H7 (cell line): ENCODE data around the gene HS3ST4. TPM values are rescaled to one million over a fixed set of nuclear protein-coding genes. Genes with fewer than 3 reads are reported as not detected.
"Not testable (repeated sequence)": the region's sequence is repeated elsewhere in the genome, so short reads cannot be mapped to it uniquely, and the experiment has no call there.

Experiments
- DNase-seq: peaks from one replicate; pipeline ENCODE4 v3.0.0; 2012
- H3K27me3 ChIP-seq: 2 replicates; pipeline ENCODE4 v1.6.0; 2011; ENCODE audit warnings: mild to moderate bottlenecking, low read length; ENCODE audit not compliant: control insufficient read depth, insufficient read depth
- H3K36me3 ChIP-seq: replicated peaks from 2 replicates; pipeline ENCODE4 v1.5.1; 2011; ENCODE audit warnings: low read length; ENCODE audit not compliant: control insufficient read depth, insufficient read depth
- H3K4me3 ChIP-seq: 2 replicates; pipeline ENCODE4 v1.5.1; 2011; ENCODE audit warnings: low read depth, mild to moderate bottlenecking, control low read depth, low read length, moderate library complexity; ENCODE audit not compliant: insufficient read depth
- total RNA-seq: library from RNA; depleted of rRNA; stranded (reverse); fragments of >200 nt; shearing (Covaris generic); gene quantifications from 2 replicates; pipeline ENCODE4 v1.2.3, GENCODE V29; 2014

HS3ST4 gene
- total RNA-seq, 1 experiment from 2014 or later, result 1.9 TPM

- no peaks in the 10 kb centered on the region for H3K36me3 ChIP-seq
- H3K4me3 ChIP-seq, result no peak overlapping the region
- H3K27me3 ChIP-seq, result no peaks in the 10 kb centered on the region
- no peak for DNase-seq
Measured at GRCh38 chr16:26071101-26071866, 379.5 kb downstream of the HS3ST4 start.

GRCh38 chr16:26078716-26079355 lies 387.1 kb downstream of the HS3ST4 start:
- DNase-seq, result no peak
- no peaks in the 10 kb centered on the region for H3K27me3 ChIP-seq
- no peaks in the 10 kb centered on the region for H3K36me3 ChIP-seq
- no peak overlapping the region for H3K4me3 ChIP-seq

DNA sequence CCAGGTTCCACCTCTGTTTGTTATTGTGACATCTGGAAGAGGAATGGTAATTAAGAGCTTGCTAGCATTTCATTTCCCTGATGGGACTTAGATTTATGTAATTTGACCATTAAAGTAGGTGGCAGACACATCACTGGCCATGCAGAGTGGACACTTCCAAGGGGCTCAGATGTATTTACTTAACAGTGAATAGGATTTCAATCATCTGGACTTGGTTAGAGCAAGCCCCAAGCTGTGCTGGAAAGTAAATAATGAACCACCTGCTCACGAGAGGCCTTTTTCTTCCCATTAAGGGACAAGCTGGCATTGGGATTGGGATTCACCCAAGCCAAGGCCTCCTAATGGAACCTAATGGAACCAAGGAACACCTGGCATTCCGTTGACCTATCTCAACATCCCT lies 395.3 kb downstream of the HS3ST4 start:
- DNase-seq, result no peak
- H3K27me3 ChIP-seq, result no peaks in the 10 kb centered on the region
- H3K4me3 ChIP-seq, result no peak overlapping the region
- H3K36me3 ChIP-seq, result no peaks in the 10 kb centered on the region

GRCh38 chr16:26091511-26091910 lies 399.8 kb downstream of the HS3ST4 start:
- no peak for DNase-seq
- no peaks in the 10 kb centered on the region for H3K36me3 ChIP-seq
- H3K4me3 ChIP-seq, result no peak overlapping the region
- H3K27me3 ChIP-seq, result no peaks in the 10 kb centered on the region

DNA sequence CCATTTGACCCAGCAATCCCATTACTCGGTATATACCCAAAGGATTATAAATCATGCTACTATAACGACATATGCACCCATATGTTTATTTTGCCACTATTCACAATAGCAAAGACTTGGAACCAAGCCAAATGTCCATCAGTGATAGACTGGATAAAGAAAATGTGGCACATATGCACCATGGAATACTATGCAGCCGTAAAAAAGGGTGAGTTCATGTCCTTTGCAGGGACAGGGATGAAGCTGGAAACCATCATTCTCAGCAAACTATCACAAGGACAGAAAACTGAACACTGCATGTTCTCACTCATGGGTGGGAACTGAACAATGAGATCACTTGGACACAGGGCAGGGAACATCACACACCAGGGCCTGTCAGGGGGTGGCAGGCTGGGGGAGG lies 406.4 kb downstream of the HS3ST4 start:
- H3K4me3 ChIP-seq, DNase-seq, H3K36me3 ChIP-seq, H3K27me3 ChIP-seq: not testable (repeated sequence)

DNA sequence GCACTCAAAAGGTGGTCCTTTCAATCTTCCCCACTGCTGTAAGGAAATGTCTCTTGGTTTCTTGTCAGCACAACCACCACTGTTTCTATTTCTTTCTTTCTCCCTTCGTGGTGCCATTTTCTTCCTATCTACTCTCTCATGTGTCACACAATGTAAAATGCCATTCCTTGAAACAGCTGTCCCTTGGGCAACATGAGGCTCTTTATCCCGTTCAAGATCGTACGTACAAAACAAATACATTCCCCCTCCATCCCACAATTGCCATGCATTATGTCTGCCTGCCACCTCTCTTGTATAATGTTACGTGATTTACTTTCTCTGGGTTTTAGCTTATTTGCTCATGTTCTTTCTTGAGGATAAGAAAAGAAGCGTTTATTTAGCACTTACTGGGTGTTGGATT lies 410.6 kb downstream of the HS3ST4 start:
- no peaks in the 10 kb centered on the region for H3K27me3 ChIP-seq
- DNase-seq, result no peak
- no peaks in the 10 kb centered on the region for H3K36me3 ChIP-seq
- no peak overlapping the region for H3K4me3 ChIP-seq

- Histone ChIP-seq H3K4me3 (no peak overlapping the region), H3K36me3 (no peaks in the 10 kb centered on the region), H3K27me3 (no peaks in the 10 kb centered on the region)
- DNase-seq, result no peak
Measured at GRCh38 chr16:26108836-26109505, 417.2 kb downstream of the HS3ST4 start.

DNA sequence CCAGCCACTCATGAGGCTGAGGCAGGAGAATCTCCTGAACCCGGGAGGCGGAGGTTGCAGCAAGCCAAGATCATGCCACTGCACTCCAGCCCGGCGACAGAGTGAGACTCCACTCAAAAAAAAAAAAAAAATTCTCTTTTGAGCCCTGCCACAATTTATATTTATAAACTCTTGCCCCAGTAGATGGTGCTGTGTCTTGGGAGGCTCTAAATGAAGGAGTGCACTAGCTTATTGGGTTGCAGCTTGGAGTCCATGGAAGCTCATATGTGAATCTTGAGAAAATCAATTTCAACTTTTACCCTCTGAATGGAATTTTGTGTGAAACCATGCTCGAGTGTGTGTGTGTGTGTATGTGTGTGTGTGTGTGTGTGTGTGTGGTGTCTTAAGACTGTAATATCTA lies 420.1 kb downstream of the HS3ST4 start:
- Histone ChIP-seq H3K4me3 (no peak overlapping the region), H3K27me3 (no peaks in the 10 kb centered on the region), H3K36me3 (no peaks in the 10 kb centered on the region)
- no peak for DNase-seq

GRCh38 chr16:26118575-26118974 lies 426.8 kb downstream of the HS3ST4 start:
- Histone ChIP-seq H3K27me3 (no peaks in the 10 kb centered on the region), H3K36me3 (no peaks in the 10 kb centered on the region), H3K4me3 (no peak overlapping the region)
- peak; percentile 11 for DNase-seq

GRCh38 chr16:26120729-26121128 lies 429.0 kb downstream of the HS3ST4 start:
- Histone ChIP-seq H3K27me3 (no peaks in the 10 kb centered on the region), H3K4me3 (no peak overlapping the region), H3K36me3 (no peaks in the 10 kb centered on the region)
- no peak for DNase-seq

DNA sequence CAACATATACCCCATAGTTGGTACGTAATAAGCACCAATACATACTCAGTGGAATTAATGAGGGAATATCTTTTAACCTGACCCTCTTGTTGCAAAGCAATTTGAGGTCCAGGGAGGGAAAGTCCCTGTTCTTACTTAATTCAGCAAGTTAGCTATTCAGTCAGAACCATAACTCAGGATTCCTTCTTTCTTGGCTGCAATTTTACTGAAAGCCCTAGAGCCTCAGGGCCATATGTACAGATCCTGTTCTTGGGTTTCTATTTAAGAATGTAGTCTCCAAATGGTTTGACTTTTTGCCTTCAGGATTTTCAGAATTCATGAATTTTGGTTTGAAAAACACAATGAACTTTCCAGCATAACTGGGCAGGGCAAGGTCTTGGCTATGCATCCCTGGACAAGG lies 436.5 kb downstream of the HS3ST4 start:
- DNase-seq, result no peak
- no peaks in the 10 kb centered on the region for H3K27me3 ChIP-seq
- H3K36me3 ChIP-seq, result no peaks in the 10 kb centered on the region
- no peak overlapping the region for H3K4me3 ChIP-seq

DNA sequence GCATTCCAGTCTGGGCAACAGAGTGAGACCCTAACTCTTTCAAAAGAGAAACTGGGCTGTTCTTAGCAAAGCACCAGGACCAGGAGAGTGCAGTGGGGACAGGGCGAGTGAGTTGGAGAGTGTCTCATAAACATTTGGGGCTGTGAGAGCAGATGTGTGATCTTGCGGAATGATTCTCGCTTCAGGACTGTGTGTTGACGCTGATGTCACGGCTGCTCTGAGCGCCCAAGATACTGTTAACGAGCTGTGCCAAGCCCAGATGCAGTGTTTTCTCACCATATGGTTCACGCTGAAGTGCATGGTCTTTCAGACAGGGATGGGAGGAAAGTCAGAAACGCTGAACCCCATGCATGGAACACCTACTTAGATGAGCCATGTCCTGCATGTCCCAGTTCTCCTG lies 438.2 kb downstream of the HS3ST4 start:
- no peak overlapping the region for H3K4me3 ChIP-seq
- no peaks in the 10 kb centered on the region for H3K36me3 ChIP-seq
- H3K27me3 ChIP-seq, result no peaks in the 10 kb centered on the region
- no peak for DNase-seq

DNA sequence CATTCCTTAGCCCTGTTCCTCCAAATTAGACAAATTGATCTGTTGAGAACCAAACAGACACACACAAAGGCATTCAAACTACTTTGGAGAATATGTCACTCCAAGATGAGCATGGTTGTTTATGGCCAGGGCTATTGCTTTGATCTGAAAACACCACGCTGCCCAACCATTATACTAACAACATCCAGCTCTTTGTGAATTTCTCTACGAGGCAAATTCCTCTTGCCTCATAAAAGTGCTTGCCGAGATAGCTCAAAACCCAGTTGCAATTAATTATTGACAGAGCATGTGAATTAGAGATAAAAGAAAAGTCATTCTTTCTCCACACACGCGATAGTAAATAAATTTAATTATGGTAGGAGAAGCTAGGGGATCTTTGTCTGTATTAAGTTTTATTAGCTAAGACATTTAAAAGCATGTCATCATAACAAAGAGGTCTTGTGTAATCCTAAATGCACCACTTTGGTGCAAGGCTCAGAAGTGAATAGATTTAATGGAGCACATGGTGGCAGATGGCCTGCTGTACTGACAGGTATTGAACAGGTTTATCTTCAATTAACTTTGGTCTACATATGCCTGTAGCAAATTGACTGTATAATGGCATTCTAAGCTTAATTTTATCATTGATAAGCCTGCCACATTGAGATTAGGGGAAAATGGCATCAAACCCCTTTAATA lies 441.8 kb downstream of the HS3ST4 start:
- DNase-seq, result no peak
- H3K4me3 ChIP-seq, result no peak overlapping the region
- no peaks in the 10 kb centered on the region for H3K36me3 ChIP-seq
- no peaks in the 10 kb centered on the region; the same call in 1 of the 2 replicates for H3K27me3 ChIP-seq

DNA sequence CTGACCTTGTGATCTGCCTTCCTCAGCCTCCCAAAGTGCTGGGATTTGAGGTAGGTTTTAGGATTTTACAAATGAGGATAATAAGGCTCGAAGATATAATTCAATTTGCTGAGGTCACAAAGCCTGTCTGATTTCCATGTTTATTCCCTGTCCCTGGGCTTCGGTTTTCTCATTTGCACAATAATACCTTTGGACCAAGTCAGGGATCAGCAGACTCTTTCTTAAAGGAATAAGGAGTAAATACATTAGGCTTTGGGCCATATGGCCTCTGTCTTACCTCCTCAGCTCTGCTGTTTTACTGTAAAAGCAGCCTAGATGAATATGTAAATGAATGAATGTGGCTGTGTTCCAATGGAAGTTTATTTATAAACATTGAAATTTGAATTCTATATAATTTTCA lies 442.8 kb downstream of the HS3ST4 start:
- no peaks in the 10 kb centered on the region; the same call in 1 of the 2 replicates for H3K27me3 ChIP-seq
- no peaks in the 10 kb centered on the region for H3K36me3 ChIP-seq
- DNase-seq, result no peak
- no peak overlapping the region for H3K4me3 ChIP-seq
